GM12801 (cell line): ENCODE data around the gene TIMM23.
A peak's percentile ranks its signal among the peaks of the same experiment; 100 is the strongest.

Experiments used
- TF ChIP-seq, protein P1 (sequence below): IDR thresholded peaks from one replicate; pipeline ENCODE4 v1.5.1; 2011; ENCODE audit warnings: control low read depth; ENCODE audit not compliant: insufficient read length; ENCODE audit errors: extremely low read depth

TIMM23 gene

DNA sequence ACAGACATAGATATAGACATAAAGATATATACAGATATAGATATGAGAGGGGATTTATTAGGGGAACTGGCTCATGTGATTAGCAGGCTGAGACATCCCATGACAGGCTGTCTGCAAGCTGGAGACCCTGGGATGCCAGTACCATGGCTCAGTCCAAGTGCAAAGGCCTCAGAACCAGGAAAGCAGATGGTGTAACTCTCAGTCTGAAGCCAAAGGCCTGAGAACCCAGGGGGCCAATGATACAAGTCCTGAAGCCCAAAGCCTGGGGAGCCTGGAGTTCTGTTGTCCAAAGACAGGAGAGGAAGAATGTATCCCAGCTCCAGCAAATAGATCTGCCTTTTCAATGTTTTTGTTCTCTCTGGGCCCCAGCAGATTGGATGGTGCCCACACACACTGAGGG, 52.7 kb downstream of the TIMM23 start:
- TF ChIP-seq, protein P1, sequence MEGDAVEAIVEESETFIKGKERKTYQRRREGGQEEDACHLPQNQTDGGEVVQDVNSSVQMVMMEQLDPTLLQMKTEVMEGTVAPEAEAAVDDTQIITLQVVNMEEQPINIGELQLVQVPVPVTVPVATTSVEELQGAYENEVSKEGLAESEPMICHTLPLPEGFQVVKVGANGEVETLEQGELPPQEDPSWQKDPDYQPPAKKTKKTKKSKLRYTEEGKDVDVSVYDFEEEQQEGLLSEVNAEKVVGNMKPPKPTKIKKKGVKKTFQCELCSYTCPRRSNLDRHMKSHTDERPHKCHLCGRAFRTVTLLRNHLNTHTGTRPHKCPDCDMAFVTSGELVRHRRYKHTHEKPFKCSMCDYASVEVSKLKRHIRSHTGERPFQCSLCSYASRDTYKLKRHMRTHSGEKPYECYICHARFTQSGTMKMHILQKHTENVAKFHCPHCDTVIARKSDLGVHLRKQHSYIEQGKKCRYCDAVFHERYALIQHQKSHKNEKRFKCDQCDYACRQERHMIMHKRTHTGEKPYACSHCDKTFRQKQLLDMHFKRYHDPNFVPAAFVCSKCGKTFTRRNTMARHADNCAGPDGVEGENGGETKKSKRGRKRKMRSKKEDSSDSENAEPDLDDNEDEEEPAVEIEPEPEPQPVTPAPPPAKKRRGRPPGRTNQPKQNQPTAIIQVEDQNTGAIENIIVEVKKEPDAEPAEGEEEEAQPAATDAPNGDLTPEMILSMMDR, result no peak

DNA sequence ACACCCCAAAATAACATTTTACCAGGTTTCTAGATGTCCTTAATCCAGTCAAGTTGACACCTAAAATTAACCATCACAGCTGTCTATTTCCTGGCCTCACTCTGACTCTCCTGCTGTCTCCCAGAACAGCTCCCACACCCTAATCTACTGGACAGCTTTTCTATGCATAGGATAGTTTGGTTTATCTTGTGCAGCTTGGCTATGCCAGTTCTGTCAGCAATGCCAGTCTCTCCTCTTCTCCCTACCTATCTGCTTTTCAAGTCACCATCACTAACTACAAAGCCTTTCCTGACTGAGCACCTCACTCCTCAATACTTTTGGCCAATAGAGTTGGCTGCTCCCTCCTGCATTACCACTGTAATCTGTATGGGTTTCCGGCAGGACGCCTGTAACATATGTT, 53.1 kb downstream of the TIMM23 start:
- TF ChIP-seq, protein P1, result no peak

GRCh38 chr10:46026106-46026505, 53.8 kb downstream of the TIMM23 start:
- TF ChIP-seq, protein P1, result no peak

DNA sequence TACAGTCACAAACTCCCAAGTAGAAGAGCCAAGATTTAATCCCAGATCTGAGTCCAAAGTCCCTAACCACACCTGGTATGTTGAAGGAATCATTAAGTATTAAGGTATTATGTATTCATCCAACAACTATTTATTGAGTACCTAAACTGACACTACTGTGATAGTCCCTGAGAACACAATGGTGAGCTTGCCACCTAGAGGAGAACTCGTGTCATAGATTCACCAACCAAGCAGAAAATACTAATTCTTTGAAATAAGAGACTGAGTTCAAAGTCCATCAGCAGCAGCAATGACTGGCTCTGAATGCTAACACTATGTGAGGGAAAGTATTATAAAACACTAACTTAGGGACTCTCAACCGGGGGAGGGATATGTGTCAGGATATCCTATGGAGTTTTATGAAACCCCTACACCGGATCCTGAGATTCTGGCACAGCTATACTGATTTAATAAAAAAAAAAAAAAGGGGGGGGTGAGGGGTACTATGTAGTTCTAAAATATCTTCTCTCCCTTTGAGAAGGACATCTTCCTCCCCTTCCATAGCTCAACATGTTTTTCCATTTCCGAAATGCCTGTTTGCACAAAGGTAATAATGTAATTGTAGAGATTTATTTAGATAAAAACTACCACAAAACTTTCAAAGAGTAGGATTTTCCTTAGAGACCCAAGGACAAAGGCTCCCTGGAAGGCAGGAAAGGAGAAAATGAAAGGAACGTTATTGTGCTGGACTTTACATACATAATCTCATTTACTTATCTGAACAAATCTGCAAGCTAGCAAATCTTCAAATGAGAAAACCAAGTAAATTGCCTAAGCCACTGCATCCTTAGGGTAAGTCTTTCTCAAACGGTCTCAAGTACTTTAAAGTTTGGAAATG, 56.5 kb downstream of the TIMM23 start:
- TF ChIP-seq, protein P1, result peak; percentile 16

GRCh38 chr10:46029461-46030030, 57.3 kb downstream of the TIMM23 start:
- TF ChIP-seq, protein P1, result no peak

GRCh38 chr10:46030091-46030937, 58.0 kb downstream of the TIMM23 start, which contains the start of gene NCOA4:
Gene NCOA4, minus strand, starts transcription at chr10:46030623. Its CDS starts 13,943 bp downstream, at chr10:46016680.
- TF ChIP-seq, protein P1, result no peak
